Limb (tissue), 2 donors: ENCODE results near the gene MARCHF3.
"Not testable (repeated sequence)": the region's sequence is repeated elsewhere in the genome, so short reads cannot be mapped to it uniquely, and the experiment has no call there.

ENCODE experiments used
- DNase-seq, 2 donors: peaks; one replicate each; pipeline ENCODE4 v3.0.0-alpha.2; 2016; ENCODE audit errors: extremely low spot score in 2 of 2

Gene MARCHF3

DNA sequence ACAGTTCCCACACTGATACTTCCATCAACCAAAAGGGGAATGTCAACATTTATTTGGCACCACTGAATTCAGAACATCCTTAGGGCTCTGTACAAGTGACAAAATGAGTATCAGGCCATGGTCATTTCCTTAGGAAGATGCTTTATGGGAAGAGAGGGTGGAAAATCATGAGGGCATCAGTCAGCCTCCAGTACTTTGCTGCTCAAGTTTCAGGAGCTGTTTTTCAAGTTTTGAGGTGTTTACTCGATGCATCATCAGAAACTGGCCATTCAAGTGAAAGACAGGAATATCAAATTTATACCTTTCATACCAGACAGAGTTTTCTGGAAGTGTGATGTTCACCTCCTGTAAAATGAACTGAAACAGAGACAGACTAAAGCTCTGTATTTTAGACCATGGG, 21.2 kb upstream of the MARCHF3 start:
- no peak for DNase-seq

DNA sequence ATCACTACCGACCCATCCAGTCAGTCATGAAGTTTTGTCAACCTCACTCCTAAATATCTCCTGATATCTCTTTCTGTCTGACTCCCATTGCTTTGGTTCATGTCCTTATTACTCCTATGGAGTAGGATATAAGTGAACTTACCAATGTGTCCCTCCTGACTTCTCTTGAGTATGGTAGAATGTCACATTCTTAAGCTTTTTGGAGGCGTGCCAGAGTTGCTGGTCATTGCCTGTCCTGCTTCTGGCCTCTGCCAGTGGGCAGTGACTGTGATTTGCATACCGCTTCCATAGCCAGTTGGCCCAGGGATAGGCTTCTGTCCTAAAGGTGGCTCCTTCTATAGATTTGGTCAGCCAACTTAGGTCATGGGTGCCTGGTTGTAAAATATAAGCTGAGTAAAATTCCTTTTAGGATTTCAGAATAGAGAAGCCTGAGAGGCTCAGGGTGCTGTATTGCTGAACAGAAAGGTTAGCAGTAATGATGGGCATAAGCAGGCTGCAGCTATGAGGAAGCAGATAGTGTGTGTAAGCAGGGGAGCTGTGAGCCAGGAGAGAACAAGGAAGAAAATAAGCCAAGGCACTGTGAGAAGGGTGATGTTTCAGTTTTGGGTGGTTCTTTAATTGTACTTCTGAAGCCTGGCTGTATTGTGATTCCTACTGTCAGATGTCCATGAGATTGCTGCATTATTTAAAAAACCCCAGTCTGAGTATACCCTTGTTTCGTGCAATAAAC, 16.1 kb upstream of the MARCHF3 start:
- no peak for DNase-seq

DNA sequence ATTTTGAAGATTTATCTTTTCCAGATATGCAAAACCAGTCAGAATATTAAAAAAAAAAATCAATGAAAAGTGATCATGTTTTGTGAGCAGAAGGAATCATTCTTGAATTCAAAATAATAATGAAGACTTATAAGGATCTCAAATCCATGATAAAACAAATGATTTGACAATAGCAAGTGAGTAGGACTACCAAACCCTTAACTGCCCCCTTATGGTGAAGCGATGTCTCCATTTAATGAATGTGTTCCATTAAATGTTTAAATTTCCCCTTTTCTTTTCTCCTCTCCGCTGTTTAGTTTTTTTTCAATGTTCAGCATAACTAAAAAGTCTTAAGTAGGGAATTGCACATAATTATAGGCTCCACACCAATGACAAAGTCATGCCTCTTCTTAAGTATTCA, 12.2 kb upstream of the MARCHF3 start:
- no peak for DNase-seq

DNA sequence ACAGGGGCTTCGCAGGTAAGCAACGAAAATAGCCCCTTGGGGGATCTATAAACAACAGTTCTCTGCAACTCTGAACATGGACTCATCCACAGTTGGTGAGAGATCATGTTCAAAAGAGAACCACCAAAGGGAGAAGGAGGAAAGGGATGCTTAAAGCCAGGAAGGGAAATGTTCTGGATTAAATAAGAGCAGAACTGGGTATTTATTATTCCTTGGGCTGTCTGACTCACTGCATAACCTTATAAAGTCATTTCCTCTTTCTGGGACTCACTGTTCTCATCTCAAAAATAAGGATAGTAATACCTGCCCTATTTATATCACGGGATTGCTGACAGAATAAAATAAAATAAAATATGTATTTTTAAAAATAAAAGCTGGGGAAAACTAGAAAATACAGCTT, 11.2 kb upstream of the MARCHF3 start:
- no peak for DNase-seq

DNA sequence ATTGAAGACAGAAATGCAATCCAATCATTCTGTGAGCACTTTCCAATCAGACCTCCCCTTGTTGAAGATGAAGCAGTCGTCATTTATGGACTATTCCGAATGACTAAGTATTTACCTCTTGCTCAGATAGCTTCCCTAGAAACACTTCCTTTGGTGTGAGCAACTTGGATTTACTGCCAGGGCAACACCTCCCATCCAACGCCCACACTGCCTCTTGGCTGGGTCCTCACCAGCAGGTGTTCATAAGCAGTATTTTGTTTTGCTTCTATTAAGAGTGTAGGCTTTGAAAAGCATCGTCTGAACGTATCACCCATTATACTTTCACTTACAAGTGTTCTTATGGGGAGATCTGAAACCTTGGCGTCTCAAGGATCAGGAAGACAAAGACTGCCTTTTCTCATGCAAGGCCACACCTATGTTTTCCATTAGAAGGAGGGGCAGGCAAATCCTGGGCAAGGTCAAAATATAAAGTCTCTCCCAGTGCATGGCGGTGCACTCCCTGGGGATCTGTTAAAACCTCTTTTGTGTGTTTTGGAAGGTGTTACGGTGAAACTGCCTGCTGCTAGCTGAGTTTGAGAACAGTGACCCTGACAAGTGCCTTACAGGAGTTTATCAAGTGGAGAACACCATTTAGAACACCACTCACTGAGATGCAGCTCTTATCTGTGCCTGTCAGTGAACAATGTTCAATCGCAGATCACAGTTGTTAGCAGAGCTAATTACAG, 10.6 kb upstream of the MARCHF3 start:
- no peak for DNase-seq

DNA sequence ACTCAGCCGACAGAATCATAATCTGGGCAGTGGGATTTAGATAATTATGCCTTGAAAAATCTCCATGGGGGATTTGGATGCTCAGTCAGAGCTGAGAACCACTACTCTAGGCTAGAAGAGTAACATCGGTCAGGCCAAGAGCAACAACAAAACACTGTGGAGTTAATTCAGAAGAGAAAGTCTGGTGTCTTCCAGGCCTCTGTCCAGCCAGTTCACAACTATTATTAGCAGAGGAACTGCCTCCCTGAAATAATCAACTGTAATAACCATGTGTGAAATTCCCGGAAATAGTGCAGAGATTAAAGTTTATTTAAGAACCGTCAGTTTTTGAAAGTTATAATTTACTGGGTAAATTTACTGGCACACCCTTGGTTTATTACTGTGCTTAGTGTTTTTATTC, 8.2 kb upstream of the MARCHF3 start:
- DNase-seq, result no peak

DNA sequence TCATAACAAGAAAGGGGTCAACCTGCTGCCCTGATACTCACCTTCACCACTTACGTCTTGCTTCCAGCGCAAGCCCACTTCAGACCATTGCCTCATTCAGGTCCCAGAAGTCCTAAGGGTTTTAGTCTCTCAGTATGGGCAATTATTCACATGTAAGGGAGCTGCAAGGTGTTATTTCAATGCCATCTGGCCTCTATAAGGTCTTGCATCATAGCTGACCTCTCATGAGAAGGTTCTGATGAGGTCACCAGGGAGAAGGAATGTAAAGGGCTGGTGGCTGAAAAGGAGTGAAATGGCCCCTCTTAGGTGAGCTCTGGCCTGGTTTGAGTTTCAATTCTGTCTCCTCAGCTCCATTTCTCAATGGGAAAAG, 1.5 kb upstream of the MARCHF3 start:
- DNase-seq, result no peak

DNA sequence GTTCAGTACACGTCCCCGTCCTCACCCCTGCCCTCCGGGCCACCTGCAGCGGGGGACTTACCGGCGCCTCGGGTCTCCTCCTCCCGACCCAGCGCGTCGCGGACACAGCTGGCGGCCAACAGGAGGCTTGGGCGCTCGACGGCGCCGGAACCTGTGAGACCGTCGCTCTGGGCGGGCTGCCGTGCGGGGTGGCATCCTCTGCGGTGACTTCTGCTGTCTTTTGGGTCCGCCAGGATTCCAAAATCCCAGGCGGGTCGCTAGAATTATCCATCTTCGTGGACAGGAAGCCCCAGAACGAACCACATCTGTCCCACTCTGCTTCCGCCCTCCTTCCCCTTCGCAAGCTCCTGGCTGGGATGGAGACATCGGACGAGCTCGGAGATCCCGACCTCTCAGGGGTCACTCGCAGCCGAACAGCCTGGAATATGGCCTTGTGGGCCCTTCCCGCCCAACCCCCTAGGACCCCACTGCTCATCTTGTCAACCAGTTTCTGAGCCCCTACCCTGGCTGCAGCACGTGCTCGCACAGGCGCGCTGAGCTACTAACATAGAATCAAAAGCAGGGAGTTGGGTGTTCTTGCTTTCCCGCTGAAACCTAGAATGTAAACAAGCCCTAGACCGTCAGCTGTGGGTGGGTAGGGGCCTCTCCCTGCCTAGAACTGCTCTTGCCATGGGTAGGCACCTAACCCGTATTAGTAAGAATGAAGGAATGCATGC, 947 bp upstream of the MARCHF3 start:
- DNase-seq, result peak in 1 of 2 donors; percentile 42

DNA sequence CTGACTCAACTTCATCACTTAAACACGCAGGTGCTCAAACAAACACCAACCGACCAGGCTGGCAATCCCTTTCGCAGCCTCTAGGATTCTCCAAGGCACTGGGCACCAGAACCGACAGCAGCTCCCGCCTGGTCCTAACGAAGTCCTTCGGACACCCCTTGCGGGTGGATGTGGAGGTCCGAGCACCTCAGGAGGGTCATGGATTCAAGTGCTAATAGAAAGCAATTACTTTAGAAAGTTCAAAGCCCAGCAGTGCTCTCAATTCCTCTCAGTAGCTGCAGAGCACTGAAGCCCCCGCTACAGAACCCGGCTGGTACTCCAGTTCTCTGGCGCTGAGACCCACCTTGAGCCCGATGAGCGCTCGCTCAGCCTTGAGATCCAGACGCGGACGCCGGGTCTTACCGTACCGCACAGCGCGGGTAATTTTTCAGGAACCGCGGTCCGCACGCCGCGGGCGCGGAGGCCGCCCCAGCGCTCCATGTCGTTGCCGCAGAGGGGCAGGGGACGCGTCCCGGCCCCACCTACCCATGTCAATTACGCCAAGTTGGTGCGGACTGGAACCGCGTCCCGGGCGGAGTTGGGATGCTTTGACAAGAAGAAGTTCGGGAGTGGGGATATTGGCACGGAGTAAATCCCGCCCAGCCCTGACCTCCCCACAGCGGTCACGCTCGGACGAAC, 638 bp downstream of the MARCHF3 start:
- DNase-seq, result peak in 1 of 2 donors; percentile 67

DNA sequence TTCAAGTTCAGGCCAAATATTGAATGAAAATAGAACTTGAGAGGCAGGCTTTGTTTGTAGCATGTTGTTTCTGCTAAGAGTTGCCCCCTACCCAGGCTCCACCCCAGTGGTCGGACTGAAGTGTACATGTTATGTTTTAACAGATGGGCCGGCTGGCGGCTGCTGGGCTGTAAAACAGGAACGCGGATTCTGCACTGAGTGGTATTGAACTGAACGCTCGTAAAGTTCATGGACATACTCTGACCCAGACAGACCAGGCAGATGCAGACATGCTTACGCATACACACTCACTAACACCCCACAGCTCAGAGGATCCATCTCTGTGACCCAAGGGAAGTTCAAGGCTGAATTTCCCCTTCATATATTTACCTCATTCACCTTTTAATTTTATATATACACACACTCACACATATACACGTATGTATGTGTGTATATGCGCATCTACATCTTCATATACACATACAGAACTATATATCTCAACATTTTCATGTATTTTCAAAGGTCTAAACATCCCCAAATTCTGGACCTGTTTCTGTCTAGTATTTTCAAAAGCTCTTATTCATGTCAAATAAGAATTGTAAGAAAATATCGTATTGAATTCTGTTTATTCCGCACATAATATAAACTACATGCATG, 1.4 kb downstream of the MARCHF3 start:
- peak; percentile 53 to 59 for DNase-seq

DNA sequence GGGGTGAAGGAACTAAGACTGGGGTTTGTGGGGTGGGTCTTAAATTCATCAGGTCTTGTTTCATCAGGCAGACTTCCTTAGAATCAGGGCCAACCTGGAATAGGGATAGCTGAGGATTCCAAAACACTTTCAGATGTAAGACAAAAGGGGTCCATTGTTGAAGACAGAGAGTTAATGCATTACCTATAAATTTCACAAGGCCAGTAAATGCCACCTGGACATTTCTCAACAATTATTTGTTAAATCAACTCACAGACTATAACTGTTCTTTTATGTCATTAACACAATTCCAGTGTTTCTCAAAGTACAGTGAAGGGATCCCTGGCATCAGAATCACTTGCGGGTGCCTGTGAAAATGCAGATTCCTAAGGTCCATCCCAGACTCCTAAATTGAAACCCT, 2.8 kb downstream of the MARCHF3 start:
- no peak for DNase-seq

DNA sequence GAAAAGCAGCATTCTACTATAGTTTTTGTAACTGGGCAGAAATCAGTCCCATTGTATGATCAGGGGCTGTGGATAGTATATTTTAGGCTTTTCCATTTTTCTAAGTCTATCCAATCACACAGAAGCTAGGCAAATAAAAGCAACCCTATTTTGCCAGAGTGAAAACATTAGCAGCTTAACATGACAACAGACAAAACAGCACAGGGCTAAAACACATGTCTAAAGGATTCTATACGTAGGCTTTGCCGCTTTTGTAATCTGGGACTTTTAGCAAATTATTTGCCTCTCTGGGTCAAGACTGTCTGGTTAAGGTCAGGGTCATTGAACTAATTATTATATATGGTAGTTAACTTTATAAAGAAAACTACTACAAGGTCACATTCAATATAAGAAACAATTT, 4.2 kb downstream of the MARCHF3 start:
- no peak for DNase-seq

DNA sequence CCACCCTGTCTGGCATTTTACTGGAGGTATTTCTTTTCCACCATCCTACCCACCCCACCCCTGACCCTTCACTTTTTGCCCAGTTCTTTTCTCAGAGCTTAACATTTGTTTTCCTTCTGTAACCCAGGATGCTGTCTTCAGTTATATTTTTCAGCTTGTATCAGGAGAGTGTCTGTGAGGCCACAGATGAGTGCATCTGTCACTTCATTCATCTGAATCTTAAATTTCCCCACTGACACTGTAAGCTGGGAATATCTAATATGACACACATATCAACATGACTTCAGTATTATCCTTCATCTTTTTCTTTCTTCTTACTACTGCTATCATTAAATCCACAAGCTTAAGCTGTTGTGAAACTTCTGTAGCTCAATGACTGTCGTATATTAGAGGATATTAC, 4.9 kb downstream of the MARCHF3 start:
- no peak for DNase-seq

DNA sequence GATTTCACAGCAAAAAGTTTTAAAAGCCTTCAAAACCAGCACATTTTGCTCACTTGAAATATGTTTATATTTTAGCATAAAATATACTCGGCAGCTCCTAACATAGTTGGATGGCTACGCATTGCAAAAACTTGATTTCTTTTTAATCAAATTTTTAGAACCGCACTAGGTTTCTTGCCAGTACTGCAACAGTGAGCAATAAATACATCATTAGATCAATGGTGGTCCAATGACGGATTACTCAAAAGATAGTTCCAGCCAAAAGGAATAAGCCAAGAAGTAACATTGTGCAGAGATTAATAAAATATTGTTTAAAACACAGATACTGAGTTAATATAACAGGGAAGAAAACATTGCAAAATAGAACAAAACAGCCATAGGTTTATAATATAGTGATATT, 5.5 kb downstream of the MARCHF3 start:
- no peak for DNase-seq

DNA sequence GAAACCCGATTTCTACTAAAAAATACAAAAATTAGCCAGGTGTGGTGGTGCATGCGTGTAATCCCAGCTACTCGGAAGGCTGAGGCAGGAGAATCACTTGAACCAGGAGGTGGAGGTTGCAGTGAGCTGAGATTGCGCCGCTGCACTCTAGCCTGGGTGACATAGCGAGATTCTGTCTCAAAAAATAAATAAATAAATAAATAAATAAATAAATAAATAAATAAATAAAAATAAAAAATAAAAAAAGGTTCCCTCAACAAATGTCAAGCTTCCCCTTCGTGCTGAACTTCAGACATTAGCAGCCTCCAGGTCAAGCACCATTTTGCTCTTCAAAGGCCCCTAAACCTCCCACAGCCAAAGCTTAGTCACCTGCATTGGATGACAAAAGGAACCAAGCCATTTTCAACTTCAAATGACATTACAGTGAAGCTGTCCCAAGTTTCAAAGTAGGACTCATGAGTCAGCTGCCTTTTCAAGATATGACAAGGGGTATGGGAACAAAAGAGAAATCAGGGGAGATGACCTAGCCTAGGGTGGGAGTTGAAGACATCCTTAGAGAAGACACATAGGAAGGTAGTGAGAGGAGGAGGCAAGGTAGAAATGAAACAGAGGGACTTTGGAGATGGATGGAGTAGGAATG, 6.7 kb downstream of the MARCHF3 start:
- DNase-seq, result not testable (repeated sequence)

DNA sequence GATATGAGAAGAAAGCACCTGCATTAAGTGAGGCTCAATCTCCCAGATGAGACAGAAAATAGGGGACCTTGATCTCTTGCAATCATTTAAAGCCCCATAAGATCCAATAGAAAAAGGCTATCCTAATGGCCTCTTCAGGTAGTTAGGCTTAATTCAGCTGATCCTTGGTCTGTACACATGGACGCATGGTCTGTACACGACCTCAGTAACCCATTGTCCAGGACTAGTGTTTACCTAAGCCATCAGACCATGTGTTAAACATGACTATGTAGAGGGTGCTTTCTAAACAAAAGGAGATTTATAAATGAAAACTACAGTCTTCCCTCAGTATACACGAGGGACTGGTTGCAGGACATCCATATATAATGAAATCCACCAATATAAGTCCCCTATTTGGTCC, 7.5 kb downstream of the MARCHF3 start:
- DNase-seq, result no peak

DNA sequence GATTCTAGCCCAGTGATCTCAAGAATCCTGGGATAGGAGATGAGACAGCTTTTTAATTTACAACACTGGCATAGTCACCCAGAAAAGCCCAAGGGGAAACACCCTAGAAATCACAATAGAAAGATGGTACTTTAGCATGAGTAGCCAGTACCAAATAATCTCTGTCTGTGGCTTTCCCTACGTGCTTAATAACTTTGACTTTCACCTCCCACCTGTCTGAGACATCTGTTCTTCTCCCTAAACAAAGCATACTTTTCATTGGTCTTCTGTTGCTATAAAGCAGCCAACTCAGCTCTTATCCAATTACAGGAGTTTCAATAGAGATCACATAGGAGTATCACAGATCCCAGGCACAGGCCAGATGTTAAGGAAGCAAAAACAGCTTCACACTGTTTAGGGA, 10.4 kb downstream of the MARCHF3 start:
- DNase-seq, result no peak

DNA sequence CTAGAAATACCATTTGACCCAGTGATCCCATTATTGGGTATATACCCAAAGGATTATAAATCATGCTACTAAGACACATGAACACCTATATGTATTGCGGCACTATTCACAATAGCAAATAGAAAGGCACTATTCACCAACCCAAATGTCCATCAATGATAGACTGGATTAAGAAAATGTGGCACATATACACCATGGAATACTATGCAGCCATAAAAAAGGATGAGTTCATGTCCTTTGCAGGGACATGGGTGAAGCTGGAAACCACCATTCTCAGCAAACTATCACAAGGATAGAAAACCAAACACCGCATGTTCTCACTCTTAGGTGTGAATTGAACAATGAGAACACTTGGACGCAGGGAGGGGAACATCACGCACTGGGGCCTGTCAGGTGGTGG, 13.6 kb downstream of the MARCHF3 start:
- not testable (repeated sequence) for DNase-seq

DNA sequence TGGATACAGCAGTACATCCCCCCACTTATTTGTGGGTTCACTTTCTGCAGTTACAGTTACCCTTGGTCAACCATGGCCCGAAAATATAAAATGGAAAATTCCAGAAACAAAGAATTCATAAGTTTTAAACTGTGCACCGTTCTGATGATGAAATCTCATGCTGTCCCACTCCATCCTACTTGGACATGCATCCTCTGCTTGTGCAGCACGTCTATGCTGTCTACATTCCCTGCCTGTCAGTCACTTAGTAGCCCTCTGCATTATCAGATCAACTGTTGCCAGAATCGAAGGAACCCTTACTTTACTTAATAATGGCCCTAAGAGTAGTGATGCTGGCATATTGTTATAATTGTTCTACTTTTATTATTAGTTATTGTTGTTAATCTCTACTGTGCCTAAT, 14.6 kb downstream of the MARCHF3 start:
- no peak for DNase-seq

DNA sequence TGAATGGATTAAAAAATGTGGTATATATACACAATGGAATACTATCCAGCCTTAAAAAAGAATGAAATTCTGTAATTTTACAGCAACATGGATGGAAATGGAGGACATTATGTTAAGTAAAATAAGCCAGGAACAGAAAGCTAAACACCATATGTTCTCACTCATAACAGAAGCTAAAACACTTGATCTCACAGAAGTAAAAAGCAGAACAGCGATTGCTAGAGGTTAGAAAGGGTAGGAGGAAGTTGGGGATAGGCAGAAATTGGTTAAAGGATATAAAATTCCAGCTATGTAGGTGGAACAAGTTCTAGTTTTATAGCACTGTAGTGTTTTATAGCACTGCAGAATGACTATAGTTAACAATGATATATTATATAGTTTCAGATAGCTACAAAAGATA, 15.8 kb downstream of the MARCHF3 start:
- DNase-seq, result no peak

DNA sequence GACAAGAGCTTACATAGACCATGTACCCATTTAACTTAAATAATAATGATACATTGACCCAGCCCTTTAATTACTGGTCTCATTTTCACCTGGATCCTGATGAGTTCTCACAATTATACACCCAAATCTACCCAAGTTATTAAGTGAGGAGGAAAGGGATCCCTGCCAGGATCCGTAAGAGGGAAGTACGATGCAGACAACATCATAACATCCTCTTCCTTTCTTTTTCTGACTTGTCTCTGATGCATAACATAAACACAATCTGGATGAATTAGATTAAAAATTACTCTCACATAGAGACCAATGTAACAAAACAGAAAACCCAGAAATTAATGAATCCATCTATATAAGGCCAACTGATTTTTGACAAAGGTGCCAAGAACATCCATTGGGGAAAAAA, 17.0 kb downstream of the MARCHF3 start:
- DNase-seq, result no peak
